K562 (cell line): ENCODE measurements around the gene RAB24. TPM values are rescaled to one million over a fixed set of nuclear protein-coding genes. Genes with fewer than 3 reads are reported as not detected.

Experiments used
- GABPB2 ChIP-seq: fragments of 250-450 bp; sonication (Bioruptor Pico); conservative IDR thresholded peaks from 2 replicates; pipeline ENCODE4 v1.5.1; 2021; ENCODE audit warnings: mild to moderate bottlenecking
- HMG20A ChIP-seq: fragments of 450-650 bp; formaldehyde crosslinking; conservative IDR thresholded peaks from 2 replicates; pipeline ENCODE4 v1.4.0; 2020; ENCODE audit warnings: mild to moderate bottlenecking, mixed read lengths
- IRF2 ChIP-seq: sonication (generic); formaldehyde crosslinking; IDR thresholded peaks from 2 replicates; pipeline ENCODE4 v1.8.1; 2022; ENCODE audit warnings: mild to moderate bottlenecking, missing genetic modification reagents
- MGA ChIP-seq: fragments of 450-650 bp; IDR thresholded peaks from 2 replicates; pipeline ENCODE4 v1.6.1; 2016; ENCODE audit warnings: mild to moderate bottlenecking, moderate library complexity
- PYGO2 ChIP-seq: fragments of 450-650 bp; IDR thresholded peaks from 2 replicates; pipeline ENCODE4 v1.6.1; 2016; ENCODE audit warnings: mild to moderate bottlenecking, missing genetic modification characterization, moderate library complexity, missing compliant biosample characterization
- polyA plus RNA-seq, 8 experiments: library from polyadenylated mRNA; depleted of rRNA in 4 of 8; stranded (reverse) in 5 of 8; unstranded in 3 of 8; fragments of >200 nt; fragmentation: Nextera tagmentation in 2 of 8; fragmentation: Illumina TruSeq in 1 of 8; extraction: Ambion mirVana in 2 of 8; extraction: Trizol in 1 of 8; gene quantifications; 2 replicates each; pipeline versions ENCODE4 v1.2.1 to v1.2.3, GENCODE V29; 2011 to 2014; ENCODE audit warnings: inconsistent platforms in 1 of 8, missing spikeins in 1 of 8
- total RNA-seq, 7 experiments: library from RNA; depleted of rRNA in 6 of 7; stranded (reverse); fragments of >200 nt in 6 of 7; fragmentation: Illumina TruSeq in 2 of 7; extraction: Trizol in 2 of 7; gene quantifications; 2 replicates each; pipeline versions ENCODE4 v1.2.1 to v1.2.3, GENCODE V29; 2011 to 2021; ENCODE audit warnings: low replicate concordance in 1 of 7
- TF ChIP-seq, protein P1 (sequence below): fragments of 250-450 bp; sonication (Bioruptor Pico); IDR thresholded peaks from 2 replicates; pipeline ENCODE4 v1.4.0; 2020; ENCODE audit warnings: borderline replicate concordance
- TF ChIP-seq, protein P2 (sequence below): fragments of 250-450 bp; sonication (Bioruptor Pico); IDR thresholded peaks from 2 replicates; pipeline ENCODE4 v1.5.0; 2021; ENCODE audit warnings: mild to moderate bottlenecking, borderline replicate concordance

The RAB24 gene
- total and polyA plus RNA-seq, 9 of the 15 experiments (the other 6 are each of a cell fraction or from before 2014, with no cell fraction given): 13.9 to 107 (median 34.8) TPM

- TF ChIP-seq MGA (no peak), GABPB2 (CRISPR knock-in tag) (no peak), PYGO2 (tag) (no peak), IRF2 (CRISPR knock-in tag) (no peak), HMG20A (CRISPR knock-in tag) (no peak)
- TF ChIP-seq, protein P1, sequence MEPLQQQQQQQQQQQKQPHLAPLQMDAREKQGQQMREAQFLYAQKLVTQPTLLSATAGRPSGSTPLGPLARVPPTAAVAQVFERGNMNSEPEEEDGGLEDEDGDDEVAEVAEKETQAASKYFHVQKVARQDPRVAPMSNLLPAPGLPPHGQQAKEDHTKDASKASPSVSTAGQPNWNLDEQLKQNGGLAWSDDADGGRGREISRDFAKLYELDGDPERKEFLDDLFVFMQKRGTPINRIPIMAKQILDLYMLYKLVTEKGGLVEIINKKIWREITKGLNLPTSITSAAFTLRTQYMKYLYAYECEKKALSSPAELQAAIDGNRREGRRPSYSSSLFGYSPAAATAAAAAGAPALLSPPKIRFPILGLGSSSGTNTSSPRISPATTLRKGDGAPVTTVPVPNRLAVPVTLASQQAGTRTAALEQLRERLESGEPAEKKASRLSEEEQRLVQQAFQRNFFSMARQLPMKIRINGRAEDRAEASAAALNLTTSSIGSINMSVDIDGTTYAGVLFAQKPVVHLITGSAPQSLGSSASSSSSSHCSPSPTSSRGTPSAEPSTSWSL (CRISPR knock-in tag): no peak
- TF ChIP-seq, protein P2, sequence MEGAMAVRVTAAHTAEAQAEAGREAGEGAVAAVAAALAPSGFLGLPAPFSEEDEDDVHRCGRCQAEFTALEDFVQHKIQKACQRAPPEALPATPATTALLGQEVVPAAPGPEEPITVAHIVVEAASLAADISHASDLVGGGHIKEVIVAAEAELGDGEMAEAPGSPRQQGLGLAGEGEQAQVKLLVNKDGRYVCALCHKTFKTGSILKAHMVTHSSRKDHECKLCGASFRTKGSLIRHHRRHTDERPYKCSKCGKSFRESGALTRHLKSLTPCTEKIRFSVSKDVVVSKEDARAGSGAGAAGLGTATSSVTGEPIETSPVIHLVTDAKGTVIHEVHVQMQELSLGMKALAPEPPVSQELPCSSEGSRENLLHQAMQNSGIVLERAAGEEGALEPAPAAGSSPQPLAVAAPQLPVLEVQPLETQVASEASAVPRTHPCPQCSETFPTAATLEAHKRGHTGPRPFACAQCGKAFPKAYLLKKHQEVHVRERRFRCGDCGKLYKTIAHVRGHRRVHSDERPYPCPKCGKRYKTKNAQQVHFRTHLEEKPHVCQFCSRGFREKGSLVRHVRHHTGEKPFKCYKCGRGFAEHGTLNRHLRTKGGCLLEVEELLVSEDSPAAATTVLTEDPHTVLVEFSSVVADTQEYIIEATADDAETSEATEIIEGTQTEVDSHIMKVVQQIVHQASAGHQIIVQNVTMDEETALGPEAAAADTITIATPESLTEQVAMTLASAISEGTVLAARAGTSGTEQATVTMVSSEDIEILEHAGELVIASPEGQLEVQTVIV: no peak
Observed at GRCh38 chr5:177335701-177336065, 32.2 kb upstream of the RAB24 start (continued).
